GM12878 (cell line): ENCODE data around the gene FUBP3. TPM values are rescaled to one million over a fixed set of nuclear protein-coding genes. Genes with fewer than 3 reads are reported as not detected.

ENCODE experiments used
- ATF3 ChIP-seq: IDR thresholded peaks from 2 replicates; pipeline ENCODE4 v1.6.1; 2011; ENCODE audit warnings: low read depth, mild to moderate bottlenecking, low read length, moderate library complexity, borderline replicate concordance; ENCODE audit errors: extremely low read depth
- BCL11A ChIP-seq: IDR thresholded peaks from 2 replicates; pipeline ENCODE4 v1.6.1; 2011; ENCODE audit warnings: low read depth, low read length
- CEBPZ ChIP-seq: fragments of 150-350 bp; IDR thresholded peaks from 2 replicates; pipeline ENCODE4 v1.6.1; 2016; ENCODE audit warnings: low read depth, low read length
- IRF3 ChIP-seq: fragments of 450-650 bp; IDR thresholded peaks from 2 replicates; pipeline ENCODE4 v1.6.1; 2014; ENCODE audit warnings: mild to moderate bottlenecking
- IRF4 ChIP-seq: IDR thresholded peaks from 2 replicates; pipeline ENCODE4 v1.6.1; 2011; ENCODE audit warnings: low read depth, low read length
- NFYB ChIP-seq: IDR thresholded peaks from 2 replicates; pipeline ENCODE4 v1.6.1; 2011; ENCODE audit warnings: low read depth, mild to moderate bottlenecking, low read length, improper control_type of control experiment, moderate library complexity; ENCODE audit not compliant: insufficient read depth
- PKNOX1 ChIP-seq: fragments of 450-650 bp; IDR thresholded peaks from 2 replicates; pipeline ENCODE4 v1.6.1; 2016; ENCODE audit warnings: mild to moderate bottlenecking
- RCOR1 ChIP-seq: conservative IDR thresholded peaks from 2 replicates; pipeline ENCODE4 v1.6.1; 2012; ENCODE audit warnings: low read depth, low read length, improper control_type of control experiment
- STAT1 ChIP-seq: fragments of 450-650 bp; conservative IDR thresholded peaks from 2 replicates; pipeline ENCODE4 v1.6.1; 2014; ENCODE audit warnings: antibody characterized with exemption, mild to moderate bottlenecking
- ZSCAN29 ChIP-seq: fragments of 450-650 bp; IDR thresholded peaks from 2 replicates; pipeline ENCODE4 v1.6.1; 2017; ENCODE audit warnings: mild to moderate bottlenecking, moderate library complexity
- polyA plus RNA-seq, 11 experiments: library from polyadenylated mRNA; depleted of rRNA in 4 of 11; unstranded in 6 of 11; stranded (reverse) in 5 of 11; fragments of >200 nt; fragmentation: Nextera tagmentation in 4 of 11; fragmentation: Illumina TruSeq in 1 of 11; extraction: Ambion mirVana in 4 of 11; extraction: Trizol in 1 of 11; gene quantifications; 1 replicate in 1 of 11; 2 replicates in 10 of 11; pipeline versions ENCODE4 v1.2.1 to v1.2.3, GENCODE V29; 2011 to 2016; ENCODE audit warnings: inconsistent platforms in 2 of 11, missing spikeins in 2 of 11, low read depth in 1 of 11
- total RNA-seq, 4 experiments: library from RNA; depleted of rRNA in 3 of 4; stranded (reverse); fragments of >200 nt in 3 of 4; fragmentation: Illumina TruSeq in 1 of 4; extraction: Trizol in 1 of 4; gene quantifications; 2 replicates each; pipeline versions ENCODE4 v1.2.1 to v1.2.3, GENCODE V29; 2013 to 2021

The FUBP3 gene
- total and polyA plus RNA-seq, 10 of the 15 experiments (the other 5 are each of a cell fraction or from before 2014, with no cell fraction given): 2.4 to 49.4 (median 37.2) TPM

GRCh38 chr9:130607640-130608420 is 28.5 kb downstream of the FUBP3 start (continued):
- TF ChIP-seq CEBPZ (no peak), PKNOX1 (no peak), BCL11A (no peak), IRF3 (no peak), NFYB (no peak), STAT1 (no peak), ATF3 (no peak), RCOR1 (no peak), IRF4 (no peak), ZSCAN29 (no peak)
